Esophagus muscularis mucosa (tissue), 4 donors: ENCODE results near the gene RAPH1.

Source experiments
- CTCF ChIP-seq, 3 experiments: fragments of 200-600 bp in 2 of 3; fragments of 450-650 bp in 1 of 3; sonication (generic) in 2 of 3; IDR thresholded peaks; one replicate each; pipeline ENCODE4 v1.5.1; 2017 to 2019; ENCODE audit warnings: antibody characterized with exemption in 3 of 3, mild to moderate bottlenecking in 2 of 3, moderate library complexity in 1 of 3
- EP300 ChIP-seq: sonication (generic); formaldehyde crosslinking; IDR thresholded peaks from one replicate; pipeline ENCODE4 v1.6.1; 2017; ENCODE audit warnings: antibody characterized with exemption
- POLR2A ChIP-seq: fragments of 450-650 bp; IDR thresholded peaks from one replicate; pipeline ENCODE4 v1.6.1; 2017; ENCODE audit warnings: antibody characterized with exemption, moderate library complexity, mild to moderate bottlenecking, low read depth
- POLR2AphosphoS5 ChIP-seq, 2 donors: sonication (generic); formaldehyde crosslinking; IDR thresholded peaks; one replicate each; pipeline ENCODE4 v1.6.1; 2017; ENCODE audit warnings: antibody characterized with exemption in 2 of 2

GRCh38 chr2:203500297-203500696 is 34.8 kb downstream of the RAPH1 start:
- TF ChIP-seq POLR2AphosphoS5 (IDR thresholded peaks at IDR 0.05) (no peak), CTCF (IDR thresholded peaks at IDR 0.05) (no peak), POLR2A (no peak), EP300 (no peak)
